ENCODE measurements around the gene NKD2.

Gene NKD2

GRCh38 chr5:1040571-1040970 lies 32.0 kb downstream of the NKD2 start:
- H3K4me3 ChIP-seq (replicated peaks; ENCODE audit: low read depth, low read length), result no peak overlapping the region
- no peak for DNase-seq (ENCODE audit: extremely low read depth, low read depth)
- TF ChIP-seq, protein P1, sequence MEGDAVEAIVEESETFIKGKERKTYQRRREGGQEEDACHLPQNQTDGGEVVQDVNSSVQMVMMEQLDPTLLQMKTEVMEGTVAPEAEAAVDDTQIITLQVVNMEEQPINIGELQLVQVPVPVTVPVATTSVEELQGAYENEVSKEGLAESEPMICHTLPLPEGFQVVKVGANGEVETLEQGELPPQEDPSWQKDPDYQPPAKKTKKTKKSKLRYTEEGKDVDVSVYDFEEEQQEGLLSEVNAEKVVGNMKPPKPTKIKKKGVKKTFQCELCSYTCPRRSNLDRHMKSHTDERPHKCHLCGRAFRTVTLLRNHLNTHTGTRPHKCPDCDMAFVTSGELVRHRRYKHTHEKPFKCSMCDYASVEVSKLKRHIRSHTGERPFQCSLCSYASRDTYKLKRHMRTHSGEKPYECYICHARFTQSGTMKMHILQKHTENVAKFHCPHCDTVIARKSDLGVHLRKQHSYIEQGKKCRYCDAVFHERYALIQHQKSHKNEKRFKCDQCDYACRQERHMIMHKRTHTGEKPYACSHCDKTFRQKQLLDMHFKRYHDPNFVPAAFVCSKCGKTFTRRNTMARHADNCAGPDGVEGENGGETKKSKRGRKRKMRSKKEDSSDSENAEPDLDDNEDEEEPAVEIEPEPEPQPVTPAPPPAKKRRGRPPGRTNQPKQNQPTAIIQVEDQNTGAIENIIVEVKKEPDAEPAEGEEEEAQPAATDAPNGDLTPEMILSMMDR (IDR thresholded peaks at IDR 0.05; ENCODE audit: low read depth, low read length, missing control alignments), result no peak

GRCh38 chr5:1041225-1042143 lies 32.9 kb downstream of the NKD2 start:
- no peak for DNase-seq (ENCODE audit: extremely low read depth, low read depth)
- TF ChIP-seq, protein P1 (IDR thresholded peaks at IDR 0.05; ENCODE audit: low read depth, low read length, missing control alignments), result no peak

GRCh38 chr5:1042626-1043025 lies 34.0 kb downstream of the NKD2 start:
- DNase-seq (ENCODE audit: extremely low read depth, low read depth), result no peak
- no peak overlapping the region for H3K4me3 ChIP-seq (replicated peaks; ENCODE audit: low read depth, low read length)
- TF ChIP-seq, protein P1 (IDR thresholded peaks at IDR 0.05; ENCODE audit: low read depth, low read length, missing control alignments), result no peak

More at GRCh38 chr5:1041225-1042143, 32.9 kb downstream of the NKD2 start:
- H3K4me3 ChIP-seq (replicated peaks; ENCODE audit: low read depth, low read length), result no peak overlapping the region

GRCh38 chr5:1043327-1043726 lies 34.7 kb downstream of the NKD2 start:
- H3K4me3 ChIP-seq (replicated peaks; ENCODE audit: low read depth, low read length), result no peak overlapping the region
- DNase-seq (ENCODE audit: extremely low read depth, low read depth), result no peak
- TF ChIP-seq, protein P1 (IDR thresholded peaks at IDR 0.05; ENCODE audit: low read depth, low read length, missing control alignments), result no peak

DNA sequence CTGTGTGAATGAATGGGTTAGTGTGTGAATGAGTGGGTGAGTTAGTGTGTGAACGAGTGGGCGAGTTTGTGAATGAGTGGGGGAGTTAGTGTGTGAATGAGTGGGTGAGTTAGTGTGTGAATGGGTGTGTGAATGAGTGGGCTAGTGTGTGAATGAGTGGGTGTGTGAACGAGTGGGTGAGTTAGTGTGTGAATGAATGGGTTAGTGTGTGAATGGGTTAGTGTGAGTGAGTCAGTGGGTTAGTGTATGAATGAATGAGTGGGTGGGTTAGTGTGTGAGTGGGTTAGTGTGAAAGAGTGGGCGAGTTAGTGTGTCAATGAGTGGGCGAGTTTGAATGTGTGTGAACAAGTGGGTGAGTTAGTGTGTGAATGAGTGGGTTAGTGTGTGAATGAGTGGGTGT lies 35.5 kb downstream of the NKD2 start:
- H3K4me3 ChIP-seq (replicated peaks; ENCODE audit: low read depth, low read length), result no peak overlapping the region
- DNase-seq (ENCODE audit: extremely low read depth, low read depth), result no peak
- TF ChIP-seq, protein P1 (IDR thresholded peaks at IDR 0.05; ENCODE audit: low read depth, low read length, missing control alignments), result no peak

DNA sequence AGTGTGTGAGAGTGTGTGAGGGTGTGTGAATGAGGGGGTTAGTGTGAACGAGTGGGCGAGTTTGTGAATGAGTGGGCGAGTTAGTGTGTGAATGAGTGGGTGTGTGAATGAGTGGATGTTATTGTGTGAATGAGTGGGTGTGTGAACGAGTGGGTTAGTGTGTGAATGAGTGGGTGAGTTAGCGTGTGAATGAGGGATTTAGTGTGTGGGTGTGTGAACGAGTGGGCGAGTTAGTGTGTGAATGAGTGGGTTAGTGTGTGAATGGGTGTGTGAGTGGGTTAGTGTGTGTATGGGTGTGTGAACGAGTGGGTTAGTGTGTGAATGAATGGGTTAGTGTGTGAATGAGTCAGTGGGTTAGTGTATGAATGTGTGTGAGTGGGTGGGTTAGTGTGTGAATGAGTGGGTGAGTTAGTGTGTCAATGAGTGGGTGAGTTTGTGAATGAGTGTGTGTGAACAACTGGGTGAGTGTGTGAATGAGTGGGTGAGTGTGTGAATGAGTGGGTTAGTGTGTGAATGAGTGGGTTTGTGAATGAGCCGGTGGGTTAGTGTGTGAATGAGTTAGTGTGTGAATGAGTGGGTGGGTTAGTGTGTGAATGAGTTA lies 37.5 kb downstream of the NKD2 start:
- TF ChIP-seq, protein P1 (IDR thresholded peaks at IDR 0.05; ENCODE audit: low read depth, low read length, missing control alignments), result no peak
- DNase-seq (ENCODE audit: extremely low read depth, low read depth), result no peak
- no peak overlapping the region for H3K4me3 ChIP-seq (replicated peaks; ENCODE audit: low read depth, low read length)
